ENCODE data around the gene DEFB124. TPM values are rescaled to one million over a fixed set of nuclear protein-coding genes. Genes with fewer than 3 reads are reported as not detected.
"Not testable (repeated sequence)": the region's sequence is repeated elsewhere in the genome, so short reads cannot be mapped to it uniquely, and the experiment has no call there.

Gene DEFB124
- total and polyA plus RNA-seq, 7 experiments from 2014 or later: not detected

DNA sequence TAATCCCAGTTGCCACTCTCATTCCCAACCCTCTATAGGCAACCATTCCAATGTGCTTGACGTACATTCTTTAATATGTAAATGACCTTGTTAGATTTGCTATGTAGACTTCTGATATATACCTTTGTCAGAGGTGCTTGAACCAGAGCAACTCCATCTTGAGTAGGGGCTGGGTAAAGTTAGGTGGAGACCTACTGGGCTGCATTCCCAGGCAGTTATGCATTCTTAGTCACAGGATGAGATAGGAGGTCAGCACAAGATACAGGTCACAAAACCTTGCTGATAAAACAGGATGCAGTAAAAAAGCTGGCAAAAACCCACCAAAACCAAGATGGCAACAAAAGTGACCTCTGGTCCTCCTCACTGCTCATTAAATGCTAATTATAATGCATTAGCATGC, 31.0 kb upstream of the DEFB124 start:
- no peak overlapping the region for H3K4me3 ChIP-seq (ENCODE audit: low read length)
- Mint-ChIP-seq H3K36me3 (peaks cover 0 to 5% (median 0%) of the 10 kb centered on the region in 5 donors), H3K4me3 (no peak overlapping the region), H3K27ac (no peak overlapping the region), H3K9me3 (peaks cover 0 to 7% (median 0%) of the 10 kb centered on the region in 11 donors), H3K4me1 (peaks cover 0 to 15% (median 8%) of the 10 kb centered on the region in 7 donors), H3K27me3 (peaks cover 10 to 21% (median 13%) of the 10 kb centered on the region in 5 donors)
- ChIA-PET CTCF (interaction anchor here (1.0 kb wide), 1 partner anchor 107 kb away, joined by 6 read pairs; no protein-coding TSS in a partner anchor), POLR2A (no interaction called here)
- no peak overlapping the region for H3K27ac ChIP-seq (ENCODE audit: low read depth, low read length)
- H3K4me1 ChIP-seq (ENCODE audit: control insufficient read depth in 2 of 2, insufficient read depth in 2 of 2, low read length in 2 of 2): no peaks in the 10 kb centered on the region
- H3K9me3 ChIP-seq (ENCODE audit: control insufficient read depth in 2 of 3, low read length in 3 of 3): no peaks in the 10 kb centered on the region
- intact Hi-C loops (cut with micrococcal nuclease): no loop called here
- H3K36me3 ChIP-seq (ENCODE audit: control insufficient read depth in 2 of 3, insufficient read depth in 3 of 3, low read length in 3 of 3): no peaks in the 10 kb centered on the region
- ATAC-seq (no peak), DNase-seq (no peak)
- no peaks in the 10 kb centered on the region for H3K27me3 ChIP-seq (ENCODE audit: control insufficient read depth in 2 of 2, insufficient read depth in 2 of 2, low read length in 2 of 2)

DNA sequence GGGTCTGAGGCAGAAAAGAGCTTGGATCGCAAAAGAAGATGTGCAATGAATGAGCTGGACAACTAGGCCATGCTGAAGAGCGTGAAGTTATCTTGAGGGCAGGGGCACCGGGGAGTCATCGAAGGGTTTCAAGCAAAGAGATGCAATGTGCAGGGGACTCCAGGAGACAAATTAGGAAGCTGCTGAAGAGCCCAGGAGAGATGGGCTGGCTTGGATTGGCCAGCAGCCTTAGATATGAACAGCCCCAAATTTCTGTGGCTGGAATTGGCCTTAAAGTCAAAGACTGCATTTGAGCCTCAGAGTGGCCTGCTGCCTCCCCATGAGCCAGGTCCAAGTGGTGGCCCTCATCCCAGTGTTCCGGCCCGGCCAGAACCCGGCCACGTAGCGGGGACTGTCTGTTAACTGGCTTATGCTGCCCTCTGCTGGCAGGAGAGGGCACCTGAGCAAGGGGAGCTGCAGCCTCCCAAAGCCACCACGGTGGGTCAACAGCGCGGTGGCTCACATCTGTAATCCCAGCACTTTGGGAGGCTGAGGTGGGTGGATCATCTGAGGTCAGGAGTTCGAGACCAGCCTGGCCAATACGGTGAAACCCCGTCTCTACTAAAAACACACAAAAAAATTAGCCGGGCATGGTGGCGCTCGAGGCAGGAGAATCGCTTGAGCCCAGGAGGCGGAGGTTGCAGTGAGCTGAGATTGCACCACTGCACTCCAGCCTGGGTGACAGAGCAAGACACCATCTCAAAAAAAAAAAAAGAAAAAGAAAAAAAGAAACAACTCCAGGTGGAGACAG, 28.2 kb upstream of the DEFB124 start:
- H3K9me3 ChIP-seq (ENCODE audit: control insufficient read depth in 2 of 3, low read length in 3 of 3); H3K27ac Mint-ChIP-seq; POLR2A ChIA-PET; H3K36me3 Mint-ChIP-seq; H3K36me3 ChIP-seq (ENCODE audit: control insufficient read depth in 2 of 3, insufficient read depth in 3 of 3, low read length in 3 of 3); H3K4me3 ChIP-seq (ENCODE audit: low read length); H3K27ac ChIP-seq (ENCODE audit: low read depth, low read length); H3K27me3 ChIP-seq (ENCODE audit: control insufficient read depth in 2 of 2, insufficient read depth in 2 of 2, low read length in 2 of 2); H3K9me3 Mint-ChIP-seq; H3K4me1 ChIP-seq (ENCODE audit: control insufficient read depth in 2 of 2, insufficient read depth in 2 of 2, low read length in 2 of 2): not testable (repeated sequence)
- Mint-ChIP-seq H3K4me3 (peak overlapping the region in 2 of 10 donors; percentile 1 to 26), H3K4me1 (peaks cover 0 to 15% (median 8%) of the 10 kb centered on the region in 7 donors), H3K27me3 (peaks cover 5 to 11% (median 9%) of the 10 kb centered on the region in 5 donors)
- intact Hi-C loops (cut with micrococcal nuclease): loop anchor here (1.0 kb wide), 1 partner anchor 43 kb away; no protein-coding TSS in a partner anchor
- ATAC-seq: peak; percentile 98
- CTCF ChIA-PET: interaction anchor here (0.6 to 3.2 kb wide), 10 partner anchors 8 to 1106 kb away, joined by 3 to 39 read pairs (median 4); partner anchors contain the start of gene HM13
- DNase-seq: peak; percentile 44 to 76 (median 62)

DNA sequence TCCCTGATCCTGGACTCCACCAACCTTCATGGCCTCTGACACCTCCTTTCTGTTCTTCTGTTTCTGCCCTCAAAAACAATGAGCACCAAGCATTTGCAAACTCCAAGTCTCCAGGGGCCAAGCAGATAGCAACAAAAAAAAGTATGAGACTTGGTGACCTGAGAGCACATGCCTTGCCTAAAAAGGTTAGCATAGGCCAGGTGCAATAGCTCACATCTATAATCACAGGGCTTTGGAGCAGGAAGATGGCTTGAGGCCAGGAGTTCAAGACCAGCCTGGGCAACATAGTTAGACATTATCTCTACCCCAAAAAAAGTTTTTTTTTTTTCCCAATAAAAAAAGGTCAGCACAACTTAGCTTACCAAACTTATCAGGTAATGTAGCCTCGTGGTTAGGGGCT, 25.6 kb upstream of the DEFB124 start:
- POLR2A ChIA-PET: no interaction called here
- intact Hi-C loops (cut with micrococcal nuclease): no loop called here

DNA sequence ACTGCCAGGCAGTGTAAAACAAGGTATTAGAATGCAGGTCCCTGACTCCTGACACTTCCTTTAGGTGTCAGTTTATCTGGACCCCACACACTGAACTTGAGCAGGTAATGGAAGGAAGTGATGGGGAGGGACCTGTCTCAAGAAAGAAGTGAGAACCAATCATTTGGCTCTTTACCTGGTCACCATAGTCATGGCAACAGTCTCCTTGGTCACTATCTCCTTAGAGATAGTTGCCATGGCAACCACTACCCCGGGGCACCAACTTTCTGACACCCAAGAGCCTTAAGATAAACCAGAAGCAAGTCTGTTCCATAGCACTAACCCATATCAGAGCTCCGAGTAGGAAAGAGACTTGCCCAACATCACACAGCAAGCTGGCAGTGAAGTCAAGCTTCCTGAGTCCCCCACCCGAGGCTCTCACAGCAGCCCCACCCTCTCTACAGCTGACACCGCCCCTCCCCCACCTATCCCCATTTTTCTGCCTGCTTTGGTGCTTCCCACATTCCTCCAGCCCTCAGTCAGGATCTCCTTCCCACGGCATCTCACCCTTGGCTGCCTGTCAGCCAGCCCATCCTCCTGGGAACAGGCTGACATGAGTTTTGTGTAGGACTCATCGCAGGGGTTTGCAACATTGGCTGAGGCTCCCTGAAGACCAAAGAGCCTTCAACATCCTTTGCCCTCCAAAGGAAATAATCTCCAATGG, 23.1 kb upstream of the DEFB124 start:
- Histone ChIP-seq H3K27me3 (ENCODE audit: control insufficient read depth in 2 of 2, insufficient read depth in 2 of 2, low read length in 2 of 2) (peaks cover 0 to 4% of the 10 kb centered on the region in 2 donors), H3K36me3 (ENCODE audit: control insufficient read depth in 2 of 3, insufficient read depth in 3 of 3, low read length in 3 of 3) (no peaks in the 10 kb centered on the region), H3K4me3 (ENCODE audit: low read length) (no peak overlapping the region), H3K27ac (ENCODE audit: low read depth, low read length) (no peak overlapping the region), H3K9me3 (ENCODE audit: control insufficient read depth in 2 of 3, low read length in 3 of 3) (no peaks in the 10 kb centered on the region), H3K4me1 (ENCODE audit: control insufficient read depth in 2 of 2, insufficient read depth in 2 of 2, low read length in 2 of 2) (no peaks in the 10 kb centered on the region)
- Mint-ChIP-seq H3K27ac (no peak overlapping the region), H3K4me1 (peaks cover 0 to 5% (median 3%) of the 10 kb centered on the region in 7 donors), H3K9me3 (no peaks in the 10 kb centered on the region), H3K27me3 (peaks cover 10 to 24% (median 20%) of the 10 kb centered on the region in 5 donors), H3K4me3 (peak overlapping the region in 1 of 10 donors; percentile 20), H3K36me3 (peaks cover 0 to 3% (median 0%) of the 10 kb centered on the region in 5 donors)
- CTCF ChIA-PET: no interaction called here
- ATAC-seq (no peak), DNase-seq (no peak)
- intact Hi-C loops (cut with micrococcal nuclease): no loop called here
- POLR2A ChIA-PET: no interaction called here

More for the DNA sequence above, 25.6 kb upstream of the DEFB124 start:
- DNase-seq: no peak
- CTCF ChIA-PET: interaction anchor here (0.7 to 1.1 kb wide), 2 partner anchors 10 to 41 kb away, joined by 3 read pairs; no protein-coding TSS in a partner anchor
- Mint-ChIP-seq H3K4me1 (peaks cover 0 to 15% (median 8%) of the 10 kb centered on the region in 7 donors), H3K36me3 (peaks cover 0 to 3% (median 0%) of the 10 kb centered on the region in 5 donors), H3K4me3 (no peak overlapping the region), H3K9me3 (no peaks in the 10 kb centered on the region), H3K27ac (no peak overlapping the region), H3K27me3 (peaks cover 5 to 20% (median 11%) of the 10 kb centered on the region in 5 donors)
- Histone ChIP-seq H3K9me3 (ENCODE audit: control insufficient read depth in 2 of 3, low read length in 3 of 3) (no peaks in the 10 kb centered on the region), H3K4me3 (ENCODE audit: low read length) (no peak overlapping the region), H3K27me3 (ENCODE audit: control insufficient read depth in 2 of 2, insufficient read depth in 2 of 2, low read length in 2 of 2) (peaks cover 0 to 4% of the 10 kb centered on the region in 2 donors), H3K27ac (ENCODE audit: low read depth, low read length) (no peak overlapping the region), H3K4me1 (ENCODE audit: control insufficient read depth in 2 of 2, insufficient read depth in 2 of 2, low read length in 2 of 2) (no peaks in the 10 kb centered on the region), H3K36me3 (ENCODE audit: control insufficient read depth in 2 of 3, insufficient read depth in 3 of 3, low read length in 3 of 3) (no peaks in the 10 kb centered on the region)
- ATAC-seq: no peak

DNA sequence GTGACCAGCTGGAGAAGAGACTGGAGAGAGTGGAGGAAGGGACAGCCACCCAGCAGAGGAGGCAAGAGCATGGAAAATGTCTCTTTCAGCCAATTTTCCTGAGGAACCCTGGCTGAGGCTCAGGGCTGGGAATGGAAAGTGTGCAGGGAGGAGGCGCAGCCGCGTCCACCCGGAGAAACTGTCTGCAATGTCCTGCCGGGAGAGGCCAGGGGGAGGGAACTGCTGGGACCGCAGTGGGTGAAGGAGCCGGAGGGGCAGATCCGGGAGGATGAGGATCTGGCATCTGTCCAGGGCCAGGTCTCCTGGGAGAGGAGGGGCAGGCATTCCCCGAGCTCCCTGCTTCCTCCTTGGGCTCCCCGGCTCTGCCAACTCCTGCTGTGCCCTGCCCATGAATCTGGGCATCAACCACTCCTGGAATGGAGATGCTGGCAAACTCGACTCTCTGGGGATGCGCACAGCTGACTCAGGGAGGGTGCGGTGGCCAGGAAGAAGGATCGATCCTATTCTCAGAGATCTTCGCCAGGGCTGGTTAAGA, 21.9 kb upstream of the DEFB124 start:
- H3K9me3 Mint-ChIP-seq: no peaks in the 10 kb centered on the region
- Histone ChIP-seq H3K27ac (ENCODE audit: low read depth, low read length) (no peak overlapping the region), H3K27me3 (ENCODE audit: control insufficient read depth in 2 of 2, insufficient read depth in 2 of 2, low read length in 2 of 2) (peaks cover 0 to 4% of the 10 kb centered on the region in 2 donors), H3K4me1 (ENCODE audit: control insufficient read depth in 2 of 2, insufficient read depth in 2 of 2, low read length in 2 of 2) (no peaks in the 10 kb centered on the region), H3K9me3 (ENCODE audit: control insufficient read depth in 2 of 3, low read length in 3 of 3) (no peaks in the 10 kb centered on the region), H3K36me3 (ENCODE audit: control insufficient read depth in 2 of 3, insufficient read depth in 3 of 3, low read length in 3 of 3) (no peaks in the 10 kb centered on the region), H3K4me3 (ENCODE audit: low read length) (no peak overlapping the region)
- ATAC-seq (no peak), DNase-seq (no peak)
- intact Hi-C loops (cut with micrococcal nuclease): no loop called here
- peaks cover 0 to 3% (median 0%) of the 10 kb centered on the region in 5 donors for H3K36me3 Mint-ChIP-seq
- no peak overlapping the region for H3K4me3 Mint-ChIP-seq
- no peak overlapping the region for H3K27ac Mint-ChIP-seq
- peaks cover 0 to 5% (median 0%) of the 10 kb centered on the region in 7 donors for H3K4me1 Mint-ChIP-seq
- CTCF ChIA-PET: no interaction called here
- POLR2A ChIA-PET: no interaction called here
- peaks cover 10 to 24% (median 18%) of the 10 kb centered on the region in 5 donors for H3K27me3 Mint-ChIP-seq

DNA sequence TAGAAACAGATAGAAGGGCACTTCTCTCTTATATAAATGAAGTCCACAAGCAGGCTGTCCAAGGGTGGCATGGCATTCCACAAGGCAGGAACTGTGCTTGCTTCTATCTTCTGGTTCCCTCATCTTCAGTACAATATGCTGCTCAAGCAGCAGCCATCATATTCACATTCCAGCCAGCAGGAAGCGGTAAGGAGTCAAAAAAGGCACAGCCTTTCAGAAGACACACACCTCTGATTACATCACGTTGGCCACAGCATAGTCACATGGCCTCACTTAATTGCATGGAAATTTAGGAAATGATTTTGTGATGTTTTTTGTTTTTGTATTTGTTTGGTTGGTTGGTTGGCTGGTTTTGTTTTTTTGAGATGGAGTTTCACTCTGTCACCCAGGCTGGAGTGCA, 19.2 kb upstream of the DEFB124 start:
- H3K27ac ChIP-seq (ENCODE audit: low read depth, low read length): no peak overlapping the region
- H3K27me3 ChIP-seq (ENCODE audit: control insufficient read depth in 2 of 2, insufficient read depth in 2 of 2, low read length in 2 of 2): peaks cover 0 to 4% of the 10 kb centered on the region in 2 donors
- Mint-ChIP-seq H3K27ac (no peak overlapping the region), H3K4me3 (no peak overlapping the region), H3K9me3 (no peaks in the 10 kb centered on the region), H3K27me3 (peaks cover 10 to 24% (median 18%) of the 10 kb centered on the region in 5 donors), H3K4me1 (peaks cover 0 to 5% (median 0%) of the 10 kb centered on the region in 7 donors), H3K36me3 (peaks cover 0 to 3% (median 0%) of the 10 kb centered on the region in 5 donors)
- no peak for ATAC-seq
- intact Hi-C loops (cut with micrococcal nuclease): no loop called here
- H3K9me3 ChIP-seq (ENCODE audit: control insufficient read depth in 2 of 3, low read length in 3 of 3): no peaks in the 10 kb centered on the region
- DNase-seq: no peak
- no peaks in the 10 kb centered on the region for H3K36me3 ChIP-seq (ENCODE audit: control insufficient read depth in 2 of 3, insufficient read depth in 3 of 3, low read length in 3 of 3)
- POLR2A ChIA-PET: no interaction called here
- no peak overlapping the region for H3K4me3 ChIP-seq (ENCODE audit: low read length)
- H3K4me1 ChIP-seq (ENCODE audit: control insufficient read depth in 2 of 2, insufficient read depth in 2 of 2, low read length in 2 of 2): no peaks in the 10 kb centered on the region
- CTCF ChIA-PET: no interaction called here

Data from naive thymus-derived CD4-positive, alpha-beta T cell (primary cell).